GM21390 (cell line): ENCODE measurements around the gene KRT26.
"Not testable (repeated sequence)": the region's sequence is repeated elsewhere in the genome, so short reads cannot be mapped to it uniquely, and the experiment has no call there.

ENCODE experiments used
- ATAC-seq: cut with Tn5 transposase; IDR thresholded peaks from one replicate; pipeline ENCODE4 v1.9.1; 2021; ENCODE audit not compliant: unreplicated experiment

KRT26 gene

DNA sequence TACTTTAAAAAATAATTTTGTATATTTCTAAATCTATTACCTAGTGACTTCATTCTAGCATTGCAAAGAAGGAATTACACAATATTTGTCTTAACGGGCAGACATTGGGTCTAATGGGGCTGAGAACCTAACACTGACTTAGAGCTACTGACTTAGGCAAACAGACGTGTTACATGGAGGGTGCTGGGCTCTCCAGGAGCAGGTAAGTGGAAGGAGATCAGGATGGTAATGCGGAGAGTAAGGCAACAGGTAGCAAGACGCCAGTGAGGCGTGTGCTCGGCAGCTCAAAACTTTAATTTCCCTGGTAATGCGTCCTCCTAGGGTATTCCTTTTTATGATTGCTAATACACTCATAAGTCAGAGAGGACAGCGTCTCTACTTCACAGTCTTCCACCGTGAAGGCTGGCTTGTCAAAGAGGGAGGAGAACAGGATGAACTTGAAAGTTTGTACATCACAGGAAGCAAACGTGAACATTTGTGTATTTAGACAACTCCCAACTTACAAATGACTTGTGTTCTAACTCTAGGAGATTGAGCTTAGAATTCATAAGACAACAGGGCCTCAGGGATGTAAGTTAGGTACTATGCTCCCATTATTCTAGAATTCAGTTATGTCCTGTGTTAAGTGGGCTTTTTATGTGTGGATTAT is 23.1 kb upstream of the KRT26 start:
- no peak for ATAC-seq

DNA sequence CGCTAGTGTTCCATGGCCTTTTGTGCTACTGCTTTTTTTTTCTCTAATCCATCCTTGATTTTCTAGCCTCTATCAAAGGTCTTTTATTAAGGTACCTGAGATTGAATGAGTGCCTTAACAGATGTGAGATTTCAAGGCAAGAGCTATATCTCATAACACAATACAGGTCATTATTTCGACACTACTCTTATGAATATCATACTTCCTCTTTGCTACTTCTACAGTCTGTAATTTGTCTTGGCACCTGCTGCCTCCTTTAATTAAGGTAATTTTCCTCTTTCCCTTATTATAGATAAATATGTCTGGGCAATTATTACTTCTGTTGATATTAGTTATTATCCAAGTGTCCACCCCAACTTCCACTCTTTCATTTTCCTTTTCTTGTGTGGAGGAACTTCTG is 22.5 kb upstream of the KRT26 start:
- ATAC-seq, result no peak

GRCh38 chr17:40793832-40794231 is 21.8 kb upstream of the KRT26 start:
- ATAC-seq, result no peak

GRCh38 chr17:40791787-40792436 is 19.9 kb upstream of the KRT26 start:
- ATAC-seq, result no peak

DNA sequence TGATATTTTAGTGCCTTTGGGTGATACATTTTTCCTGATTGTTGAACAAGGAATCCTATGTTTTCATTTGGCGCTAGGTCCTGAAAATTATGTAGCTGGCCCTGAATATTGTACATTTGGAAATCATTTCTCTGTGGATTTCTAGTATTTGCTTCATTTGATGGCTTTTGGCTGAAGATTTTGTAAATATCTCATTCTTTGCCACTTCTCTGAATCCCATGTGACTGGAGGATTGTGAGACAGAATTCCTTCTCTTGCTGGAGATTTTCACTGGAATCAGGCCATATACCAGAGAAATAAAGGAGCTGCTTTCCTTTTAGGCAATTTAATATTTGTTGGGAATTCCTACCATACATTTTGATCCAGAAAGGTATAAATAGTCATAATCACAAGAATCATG is 19.1 kb upstream of the KRT26 start:
- no peak for ATAC-seq

- no peak for ATAC-seq
Measured at GRCh38 chr17:40782450-40782849, 10.4 kb upstream of the KRT26 start, which contains the start of gene KRT27. Gene KRT27, minus strand, starts transcription at chr17:40782550. Its CDS starts 57 bp downstream, at chr17:40782493.

DNA sequence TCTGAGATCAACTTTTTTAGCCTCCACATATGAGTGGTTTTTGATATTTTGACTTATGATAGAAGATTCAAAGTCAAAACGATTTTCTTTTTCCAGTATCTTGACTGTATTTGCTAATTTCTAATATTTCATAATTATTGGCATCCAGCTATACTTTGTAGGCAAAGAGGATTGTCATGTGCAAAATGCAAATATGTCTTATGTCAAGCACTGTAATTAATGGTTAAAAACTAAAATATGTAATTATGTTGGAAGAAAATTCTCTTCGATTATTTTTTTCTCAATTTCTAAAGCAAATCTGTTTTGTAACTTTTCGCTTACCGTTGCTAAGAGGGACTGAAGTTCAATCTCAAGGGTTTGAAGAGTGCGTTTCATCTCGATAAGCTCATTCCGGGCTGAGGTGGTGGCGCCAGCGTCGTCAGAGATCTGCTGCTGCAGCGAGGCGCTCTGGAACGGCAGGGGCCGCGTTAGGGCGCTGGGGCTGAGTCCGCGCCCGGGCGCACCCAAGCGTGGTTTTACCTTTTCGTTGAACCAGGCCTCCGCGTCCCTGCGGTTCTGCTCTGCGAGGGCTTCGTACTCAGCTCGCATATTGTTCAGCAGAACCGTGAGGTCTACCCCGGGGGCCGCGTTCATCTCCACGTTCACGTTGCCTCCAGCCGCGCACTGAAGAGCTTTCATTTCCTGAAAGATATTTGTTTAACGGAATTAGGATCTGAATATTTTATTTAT is 7.3 kb upstream of the KRT26 start:
- no peak for ATAC-seq

- ATAC-seq, result no peak
Measured at GRCh38 chr17:40778461-40778860, 6.5 kb upstream of the KRT26 start.

- ATAC-seq, result no peak
Measured at GRCh38 chr17:40777971-40778370, 6.0 kb upstream of the KRT26 start.

DNA sequence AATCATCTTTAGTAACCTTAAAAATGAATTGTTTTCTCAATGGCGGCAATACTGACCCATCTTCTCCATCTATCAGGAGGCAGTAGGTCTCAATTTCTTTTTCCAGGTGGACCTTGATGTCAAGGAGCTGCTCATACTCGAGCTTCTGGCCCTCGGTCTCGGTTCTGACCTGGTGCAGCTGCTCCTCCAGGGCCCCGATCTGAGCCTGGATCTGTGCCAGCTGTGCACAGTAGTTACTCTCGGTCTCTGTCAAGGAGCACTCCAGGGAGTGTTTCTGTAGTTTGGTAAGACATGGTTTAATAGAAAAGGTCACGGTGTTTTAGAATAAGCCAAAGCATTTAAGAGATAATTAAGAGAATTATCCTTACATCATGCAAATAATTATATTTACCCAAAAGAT is 5.5 kb upstream of the KRT26 start:
- ATAC-seq, result no peak

- no peak for ATAC-seq
Measured at GRCh38 chr17:40775945-40776344, 3.9 kb upstream of the KRT26 start.

GRCh38 chr17:40765657-40766056 is 6.3 kb downstream of the KRT26 start:
- no peak for ATAC-seq

DNA sequence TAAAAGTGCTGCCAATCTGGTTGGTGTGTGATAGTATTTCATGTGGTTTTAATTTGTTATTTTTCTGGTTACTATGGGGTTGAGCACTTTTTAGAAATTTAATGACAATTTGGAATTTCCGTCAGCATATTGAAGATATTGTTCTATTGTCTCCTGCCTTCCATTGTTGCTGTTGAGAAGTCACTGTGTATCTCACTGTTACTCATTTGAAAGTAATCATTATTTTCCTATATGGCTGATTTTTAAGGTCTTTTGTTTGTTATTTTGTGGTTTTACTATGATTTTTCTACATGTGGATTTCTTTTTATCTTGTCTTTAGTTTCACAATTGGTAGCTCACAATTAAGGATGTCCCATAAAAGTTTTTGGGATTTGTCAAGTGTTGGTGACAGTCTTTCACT is 8.2 kb downstream of the KRT26 start:
- no peak for ATAC-seq

- ATAC-seq, result no peak
Measured at GRCh38 chr17:40760105-40761016, 11.6 kb downstream of the KRT26 start.

DNA sequence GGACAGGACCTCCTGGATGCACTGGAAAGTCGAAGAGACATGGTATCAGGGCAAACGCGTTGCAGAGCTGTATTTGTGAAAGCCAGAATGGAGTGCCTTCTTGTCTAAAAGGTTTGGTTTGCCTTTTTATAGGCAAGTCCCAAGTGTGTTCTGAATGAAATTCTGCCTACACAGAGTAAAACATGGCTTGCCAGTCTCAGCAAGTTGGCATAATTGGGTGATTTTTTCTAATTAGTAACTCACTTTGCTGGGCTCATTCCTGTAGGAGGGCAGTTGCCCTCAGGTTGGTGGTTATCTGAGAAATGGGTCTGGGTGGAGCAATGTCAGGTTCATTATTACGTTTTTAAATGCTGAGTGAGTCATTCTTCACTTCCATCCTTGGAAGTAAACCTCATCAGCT is 16.8 kb downstream of the KRT26 start, which contains the start of gene KRT25:
Gene KRT25 (minus strand): TSS at position 101 of the 400 bp plus-strand sequence. CDS start 60 bp downstream, at position 41.
- ATAC-seq, result no peak

GRCh38 chr17:40753804-40754203 is 18.2 kb downstream of the KRT26 start:
- ATAC-seq, result no peak

DNA sequence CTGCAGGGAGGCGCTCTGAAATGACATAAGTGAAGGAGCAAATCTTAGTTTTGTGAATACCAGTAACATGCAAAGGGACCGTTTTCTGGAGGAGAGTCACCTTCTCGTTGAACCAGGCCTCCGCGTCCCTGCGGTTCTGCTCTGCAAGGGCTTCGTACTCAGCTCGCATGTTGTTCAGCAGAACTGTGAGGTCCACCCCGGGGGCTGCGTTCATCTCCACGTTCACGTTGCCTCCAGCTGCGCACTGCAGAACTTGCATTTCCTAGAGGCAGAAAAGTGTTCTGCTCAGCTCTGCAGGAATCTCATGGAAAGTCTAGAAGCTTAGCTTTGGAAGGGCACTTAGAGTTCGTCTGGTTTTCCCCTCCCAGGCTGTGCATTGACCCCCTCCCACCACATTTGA is 20.9 kb downstream of the KRT26 start:
- no peak for ATAC-seq

GRCh38 chr17:40750391-40750790 is 21.6 kb downstream of the KRT26 start:
- no peak for ATAC-seq

DNA sequence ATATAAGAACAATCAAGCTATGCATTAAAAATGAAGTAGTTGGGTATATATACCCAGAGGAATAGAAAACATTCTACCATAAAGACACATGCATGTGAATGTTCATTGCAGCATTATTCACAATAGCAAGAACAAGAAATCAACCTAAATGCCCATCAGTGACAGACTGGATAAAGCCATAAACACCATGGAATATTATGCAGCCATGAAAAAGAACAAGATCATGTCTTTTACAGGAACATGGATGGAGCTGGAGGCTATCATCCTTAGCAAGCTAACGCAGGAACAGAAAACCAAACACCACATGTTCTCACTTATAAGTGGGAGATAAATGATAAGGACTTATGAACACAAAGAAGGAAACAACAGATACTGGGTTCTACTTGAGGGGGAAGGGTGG is 23.3 kb downstream of the KRT26 start:
- ATAC-seq, result not testable (repeated sequence)

GRCh38 chr17:40738553-40738952 is 33.4 kb downstream of the KRT26 start:
- ATAC-seq, result no peak

- ATAC-seq, result no peak
Measured at GRCh38 chr17:40735016-40735415, 37.0 kb downstream of the KRT26 start.
